Stimulated activated CD8-positive, alpha-beta memory T cell treated with anti-CD3 and anti-CD28 coated beads, Interleukin-12 subunit alpha, Interleukin-12 subunit beta, amount 100 ng/mL, for 1 hour (primary cell): ENCODE results near the gene SCYL2.
"Not testable (repeated sequence)": the region's sequence is repeated elsewhere in the genome, so short reads cannot be mapped to it uniquely, and the experiment has no call there.

ENCODE experiments used
- DNase-seq: peaks from one replicate; pipeline ENCODE4 v3.0.0-alpha.2; 2020; ENCODE audit warnings: low read depth

Gene SCYL2

DNA sequence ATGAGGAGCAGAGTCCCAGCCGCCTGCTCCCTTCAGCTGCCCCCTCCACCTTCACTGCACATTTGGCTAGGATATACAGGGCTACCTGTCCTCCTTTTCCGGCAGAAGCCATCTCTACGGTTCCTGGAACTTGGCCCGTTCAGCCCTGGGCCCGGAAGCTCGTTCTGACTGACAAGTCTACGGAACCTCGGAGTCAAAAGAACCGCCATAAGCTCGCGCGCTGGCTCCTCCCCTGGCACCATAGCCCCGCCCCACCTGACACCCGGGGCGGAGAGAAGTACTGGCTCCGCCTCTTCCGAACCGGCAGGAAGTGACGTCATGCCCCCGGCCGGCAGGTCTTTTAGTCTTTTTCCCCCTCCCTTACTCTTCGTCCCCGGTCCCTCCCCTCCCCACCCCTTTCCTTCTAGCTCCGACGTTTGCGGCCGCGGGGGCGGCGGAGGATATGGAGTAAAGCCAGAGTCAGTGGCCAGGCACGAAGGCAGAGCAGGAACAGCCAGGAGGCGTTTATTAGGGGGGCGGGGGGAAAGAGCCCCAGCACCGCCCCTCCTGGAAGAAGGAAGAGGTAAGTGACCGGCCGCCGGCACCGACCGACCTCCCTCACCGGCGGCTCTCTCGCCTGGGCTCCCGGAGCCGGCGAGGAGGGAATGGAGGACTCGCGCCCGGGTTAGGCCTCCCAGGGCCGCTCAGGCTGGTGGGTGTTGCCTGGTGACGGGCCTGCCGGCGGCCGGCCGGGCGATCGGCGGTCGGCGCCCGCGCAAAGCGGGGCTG, at the start of gene SCYL2, which contains the start of gene DEPDC4:
SCYL2 (plus strand) TSS at position 343 of the 768 bp plus-strand sequence. CDS start 15,794 bp downstream, outside the sequence.
DEPDC4 (minus strand) TSS at position 245 of the 768 bp plus-strand sequence; CDS start at position 242, 3 bp downstream.
- peak; percentile 91 for DNase-seq

DNA sequence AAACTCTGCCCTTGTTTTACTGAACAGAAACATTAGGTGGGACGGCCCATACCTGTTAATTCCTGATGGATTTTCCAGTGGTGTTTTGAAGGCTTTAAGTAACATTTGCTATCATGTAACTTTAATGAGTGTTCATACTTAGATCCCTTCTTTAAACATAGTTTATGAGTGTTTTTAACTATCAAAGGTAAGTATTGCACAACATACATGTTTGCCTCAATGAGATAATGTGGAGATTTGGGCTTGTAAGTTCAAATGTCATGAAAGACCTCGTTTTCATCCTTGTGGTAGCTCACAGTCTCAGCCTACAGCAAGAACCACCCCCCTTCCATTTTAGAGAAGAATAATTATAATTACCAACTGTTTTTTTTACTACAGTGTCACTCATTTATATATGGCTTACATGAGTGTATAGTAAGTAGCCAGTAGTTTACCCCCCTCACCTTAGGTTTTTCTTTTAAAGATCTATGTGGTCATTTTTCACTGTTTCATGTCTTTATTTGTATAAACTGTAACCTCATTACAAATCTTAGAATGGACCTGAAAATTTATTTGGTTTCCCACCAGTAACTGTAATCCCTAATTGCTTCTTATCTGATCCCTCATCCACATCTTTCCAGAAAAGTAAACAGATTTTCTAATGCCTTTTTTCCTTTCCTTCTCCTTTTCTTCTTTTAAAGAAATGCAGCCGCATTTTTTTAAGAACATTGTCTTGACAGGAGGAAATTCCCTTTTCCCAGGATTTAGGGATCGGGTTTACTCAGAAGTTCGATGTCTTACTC, 47.5 kb upstream of the SCYL2 start:
- DNase-seq: no peak

GRCh38 chr12:100221523-100221922, 45.5 kb upstream of the SCYL2 start:
- DNase-seq: no peak

DNA sequence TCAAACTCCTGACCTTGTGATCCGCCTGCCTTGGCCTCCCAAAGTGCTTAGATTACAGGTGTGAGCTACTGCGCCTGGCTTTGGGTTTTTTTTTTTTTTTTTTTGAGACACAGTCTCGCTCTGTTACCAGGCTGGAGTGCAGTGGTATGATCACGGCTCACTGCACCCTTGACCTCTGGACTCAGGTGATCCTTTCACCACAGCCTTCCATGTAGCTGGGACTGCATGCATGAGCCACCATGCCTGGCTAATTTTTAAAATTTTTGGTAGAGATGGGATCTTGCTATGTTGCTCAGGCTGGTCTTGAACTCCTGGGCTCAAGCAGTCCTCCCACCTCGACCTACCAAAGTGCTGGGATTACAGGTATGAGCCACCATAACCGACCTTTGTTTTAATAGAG, 44.8 kb upstream of the SCYL2 start:
- DNase-seq: not testable (repeated sequence)

DNA sequence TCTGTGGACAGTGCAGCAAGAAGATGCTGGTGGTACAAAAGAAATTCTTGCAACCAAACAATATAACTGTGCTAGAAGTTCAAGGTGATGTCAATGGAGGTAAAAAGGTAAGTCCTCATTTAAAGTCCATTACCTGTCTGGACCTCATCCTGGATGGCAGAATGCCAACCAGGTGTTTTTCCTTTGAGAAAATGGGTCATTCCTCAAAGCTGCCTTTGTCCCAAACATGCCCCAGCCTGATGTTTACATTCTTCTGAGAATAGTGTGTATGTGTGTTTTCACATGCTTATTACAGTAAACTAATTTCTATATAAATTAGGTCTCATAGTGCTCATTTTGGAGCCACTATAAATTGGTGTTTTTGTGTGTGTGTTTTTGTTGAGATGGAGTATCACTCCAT, 41.5 kb upstream of the SCYL2 start:
- no peak for DNase-seq

DNA sequence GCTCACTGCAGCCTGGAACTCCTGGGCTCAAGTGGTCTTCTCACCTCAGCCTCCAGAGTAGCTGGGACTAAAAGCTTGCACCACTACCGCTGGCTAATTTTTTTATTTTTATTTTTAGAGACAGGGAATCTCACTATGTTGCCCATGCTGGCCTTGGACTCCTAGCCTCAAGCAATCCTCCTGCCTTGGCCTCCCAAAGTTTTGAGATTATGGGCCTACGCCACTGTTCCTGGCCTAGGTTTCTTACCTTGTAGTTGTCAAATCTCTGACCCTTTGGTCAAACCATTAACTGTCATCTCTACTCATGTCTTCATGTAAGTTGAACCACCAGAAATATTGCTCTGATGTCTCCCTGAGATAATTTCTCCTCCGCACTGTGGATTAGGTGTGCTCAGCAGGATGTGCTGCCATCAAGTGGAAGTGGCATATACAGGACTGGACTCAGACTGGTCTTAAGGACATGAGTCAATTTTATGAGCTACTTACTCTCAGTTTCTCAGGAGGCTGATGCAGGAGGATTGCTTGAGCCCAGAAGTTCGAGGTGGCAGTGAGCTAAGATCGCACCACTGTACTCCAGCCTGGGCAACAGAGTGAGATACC, 37.8 kb upstream of the SCYL2 start:
- no peak for DNase-seq

DNA sequence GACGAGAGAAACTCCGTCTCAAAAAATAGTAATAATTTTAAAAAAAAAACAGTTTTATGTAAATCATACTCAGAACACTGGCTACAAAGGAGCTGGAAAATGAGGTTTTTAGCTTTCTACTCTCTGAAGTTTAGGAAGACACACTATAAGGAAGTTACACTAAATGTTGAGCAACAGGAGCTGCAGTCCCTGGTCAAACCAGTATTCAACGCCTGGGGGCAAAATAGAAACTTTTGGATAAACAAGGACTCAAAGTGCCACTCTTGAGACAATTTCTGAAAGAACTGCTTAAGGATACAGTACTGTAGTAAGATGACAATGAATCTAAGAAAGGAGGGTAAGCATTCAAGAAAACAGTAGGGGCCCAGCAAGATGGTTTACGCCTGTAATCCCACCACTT, 37.1 kb upstream of the SCYL2 start:
- DNase-seq: no peak

DNA sequence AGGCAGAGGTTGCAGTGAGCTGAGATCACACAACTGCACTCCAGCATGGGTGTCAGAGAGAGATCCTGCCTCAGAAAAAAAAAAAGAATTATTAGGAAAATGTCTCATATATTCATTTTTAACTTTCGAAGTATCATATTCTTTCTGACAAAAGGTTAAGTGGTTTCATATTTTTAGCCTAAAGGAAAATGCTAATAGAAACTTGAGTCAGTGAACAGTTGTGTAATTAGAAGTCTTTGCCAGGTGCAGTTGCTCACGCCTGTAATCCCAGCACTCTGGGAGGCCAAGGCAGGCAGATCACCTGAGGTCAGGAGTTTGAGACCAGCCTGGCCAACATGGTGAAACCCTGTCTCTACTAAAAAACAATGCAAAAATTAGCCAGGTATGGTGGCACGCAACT, 35.1 kb upstream of the SCYL2 start:
- not testable (repeated sequence) for DNase-seq

- DNase-seq: no peak
Measured at GRCh38 chr12:100234166-100234565, 32.8 kb upstream of the SCYL2 start.

DNA sequence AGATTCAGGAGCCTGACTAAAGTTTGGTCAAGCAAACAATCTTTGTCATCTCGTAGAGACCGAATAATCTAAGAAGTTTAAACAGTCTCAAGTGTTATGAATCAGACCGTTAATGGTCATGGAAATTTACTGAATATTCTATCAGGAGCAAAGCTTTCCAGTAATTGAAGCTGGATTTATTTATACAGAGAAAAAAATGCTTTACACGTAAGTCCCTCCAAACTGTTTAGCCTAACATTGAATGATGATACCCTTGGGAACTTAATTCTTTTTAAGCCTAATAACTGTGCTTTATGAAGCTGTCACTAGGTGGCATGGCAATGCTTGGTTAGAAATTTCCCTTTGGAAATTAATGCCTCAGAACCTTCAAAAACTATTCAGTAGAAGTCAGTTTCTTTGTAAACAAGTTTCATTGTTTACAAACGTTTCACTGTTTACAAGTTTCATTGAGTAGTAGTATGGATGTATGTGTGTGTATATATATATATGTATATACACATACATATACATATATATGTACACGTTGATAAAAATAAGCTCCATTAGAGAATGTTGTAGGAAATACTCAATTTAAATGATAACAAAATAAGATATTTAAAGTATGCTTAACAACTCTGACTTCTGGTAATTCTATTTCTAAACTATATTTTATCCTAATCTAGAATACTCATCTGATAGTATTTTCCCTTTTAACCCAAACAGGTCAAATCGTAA, 32.2 kb upstream of the SCYL2 start:
- no peak for DNase-seq

DNA sequence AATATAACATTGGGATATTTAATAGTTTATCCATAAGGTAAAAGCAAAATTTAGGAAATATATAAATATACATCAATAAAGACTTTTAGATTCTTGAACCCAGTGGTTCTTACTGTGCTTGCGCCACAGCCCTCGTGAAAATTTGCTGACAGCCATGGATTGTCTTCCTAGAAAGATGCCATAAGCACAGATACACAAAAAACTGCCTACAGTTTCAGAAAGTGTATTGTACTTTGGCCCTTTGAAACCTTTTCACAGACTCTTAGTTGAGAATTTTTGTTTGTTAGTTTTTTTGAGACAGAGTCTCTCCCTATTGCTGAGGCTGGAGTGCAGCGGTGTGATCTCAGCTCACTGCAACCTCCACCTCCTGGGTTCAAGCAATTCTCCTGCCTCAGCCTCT, 28.2 kb upstream of the SCYL2 start:
- DNase-seq: no peak

- DNase-seq: no peak
Measured at GRCh38 chr12:100239589-100239988, 27.4 kb upstream of the SCYL2 start.

DNA sequence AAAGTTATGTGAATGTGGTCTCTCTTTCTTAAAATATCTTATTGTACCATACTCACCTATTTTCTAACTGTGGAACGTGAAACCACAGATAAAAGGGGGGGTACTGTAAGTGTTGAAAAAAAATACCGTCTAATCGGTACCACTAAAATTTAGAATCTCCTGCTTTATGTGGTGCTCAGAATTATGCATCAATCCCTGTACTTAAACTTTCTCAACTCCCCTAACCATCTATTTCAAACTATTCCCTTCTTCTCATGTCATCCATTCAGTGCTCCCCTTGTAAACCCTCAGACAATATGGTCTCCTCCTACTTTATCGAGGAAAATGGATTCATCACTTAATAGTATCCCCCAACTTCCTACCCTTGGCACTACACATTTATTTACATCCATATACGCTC, 23.8 kb upstream of the SCYL2 start:
- no peak for DNase-seq

DNA sequence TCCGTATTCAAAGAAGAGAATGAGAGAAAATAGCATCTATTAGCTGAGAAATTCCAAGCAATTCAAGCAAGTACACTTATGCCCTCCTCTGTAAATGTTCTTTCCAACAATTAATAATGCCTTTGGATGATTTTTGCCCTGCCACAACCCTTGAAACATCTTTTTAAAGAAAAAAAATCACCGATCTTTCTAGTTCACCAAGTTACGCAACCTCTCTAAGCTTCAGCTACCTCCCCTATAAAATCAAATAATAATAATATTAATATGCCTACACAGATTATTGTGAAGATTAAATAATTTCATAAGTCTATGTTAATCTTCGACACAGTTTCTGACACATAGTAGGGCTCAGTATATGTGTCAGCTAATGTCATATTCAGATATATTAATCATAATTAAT, 19.2 kb upstream of the SCYL2 start:
- no peak for DNase-seq

GRCh38 chr12:100248886-100249285, 18.1 kb upstream of the SCYL2 start:
- DNase-seq: no peak

DNA sequence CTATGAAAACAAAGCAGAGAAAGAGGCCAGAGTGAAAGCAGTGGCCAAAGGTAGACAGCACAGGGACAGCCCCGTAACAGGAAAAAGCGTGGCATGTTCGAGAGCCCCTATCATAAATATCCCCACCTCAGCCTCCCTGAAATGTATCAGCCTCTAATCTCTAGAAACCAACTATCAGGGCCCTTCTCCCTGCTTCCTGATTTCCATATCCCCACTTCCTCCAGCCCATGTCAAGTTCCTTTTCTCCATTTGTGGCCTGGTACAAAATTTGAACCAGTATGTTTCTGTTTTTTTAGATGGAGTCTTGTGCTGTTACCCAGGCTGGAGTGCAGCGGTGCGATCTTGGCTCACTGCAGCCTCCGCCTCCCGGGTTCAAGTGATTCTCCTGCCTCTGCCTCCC, 17.0 kb upstream of the SCYL2 start:
- no peak for DNase-seq

- no peak for DNase-seq
Measured at GRCh38 chr12:100251917-100252316, 15.1 kb upstream of the SCYL2 start.

DNA sequence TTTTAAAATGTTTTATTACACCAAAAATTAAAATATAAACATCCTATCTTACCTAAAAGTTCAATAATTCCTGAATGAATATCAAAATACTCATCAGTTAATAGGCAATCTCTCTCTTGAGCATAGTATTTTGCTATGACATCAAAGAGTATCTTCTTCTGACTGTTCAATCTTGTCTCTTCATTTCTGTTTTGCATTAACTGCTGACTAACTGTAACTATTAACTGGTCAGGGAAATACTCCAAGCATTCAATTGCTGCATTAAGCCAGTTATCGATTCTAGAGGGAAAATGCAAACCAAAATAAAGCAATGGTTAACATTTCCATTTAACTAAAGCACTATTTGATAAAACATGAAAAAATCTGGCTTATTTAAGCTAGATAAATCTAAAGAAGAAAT, 13.5 kb upstream of the SCYL2 start:
- no peak for DNase-seq

DNA sequence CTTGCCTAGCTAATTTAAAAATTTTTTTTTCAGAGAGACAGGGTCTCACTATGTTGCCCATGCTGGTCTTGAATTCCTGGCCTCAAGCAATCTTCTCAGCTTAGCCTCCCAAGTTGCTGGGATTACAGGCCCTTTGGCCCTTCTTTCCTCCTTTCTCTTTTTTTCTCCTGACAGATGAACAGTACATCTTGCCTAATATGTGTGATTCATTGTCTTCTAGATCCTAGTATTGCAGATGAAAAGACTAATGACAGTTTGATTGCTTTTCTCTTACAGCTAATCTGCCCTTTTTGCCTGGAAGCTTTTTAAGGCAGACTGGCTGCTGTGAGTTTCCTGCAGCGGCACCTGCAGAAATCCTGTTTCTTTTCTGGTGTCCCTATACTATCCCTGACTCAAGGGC, 12.1 kb upstream of the SCYL2 start:
- DNase-seq: no peak

DNA sequence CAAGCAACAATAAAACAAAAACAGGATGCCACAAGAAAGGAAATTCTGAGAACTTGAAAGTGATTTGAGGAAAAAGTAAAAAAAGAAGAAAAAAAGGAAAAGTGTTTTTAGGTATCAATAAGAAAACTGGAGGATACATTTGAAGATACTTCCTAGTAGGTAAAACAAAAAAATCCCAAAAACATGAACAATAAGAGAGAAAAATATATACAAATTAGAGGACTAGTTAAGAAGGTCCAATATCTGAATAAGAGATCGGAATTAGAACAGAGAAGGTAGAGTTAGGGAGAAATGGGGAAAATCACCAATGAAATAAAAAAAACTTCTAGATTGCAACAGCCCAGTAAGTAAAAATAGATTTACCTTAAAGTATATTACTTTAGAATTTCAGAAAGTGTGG, 8.8 kb upstream of the SCYL2 start:
- no peak for DNase-seq

- DNase-seq: no peak
Measured at GRCh38 chr12:100263131-100263530, 3.8 kb upstream of the SCYL2 start.

- DNase-seq: not testable (repeated sequence)
Measured at GRCh38 chr12:100265107-100265506, 1.9 kb upstream of the SCYL2 start.
